Measurements from ENCODE around the gene SLITRK1. TPM values are rescaled to one million over a fixed set of nuclear protein-coding genes. Genes with fewer than 3 reads are reported as not detected.

The SLITRK1 gene, protein sequence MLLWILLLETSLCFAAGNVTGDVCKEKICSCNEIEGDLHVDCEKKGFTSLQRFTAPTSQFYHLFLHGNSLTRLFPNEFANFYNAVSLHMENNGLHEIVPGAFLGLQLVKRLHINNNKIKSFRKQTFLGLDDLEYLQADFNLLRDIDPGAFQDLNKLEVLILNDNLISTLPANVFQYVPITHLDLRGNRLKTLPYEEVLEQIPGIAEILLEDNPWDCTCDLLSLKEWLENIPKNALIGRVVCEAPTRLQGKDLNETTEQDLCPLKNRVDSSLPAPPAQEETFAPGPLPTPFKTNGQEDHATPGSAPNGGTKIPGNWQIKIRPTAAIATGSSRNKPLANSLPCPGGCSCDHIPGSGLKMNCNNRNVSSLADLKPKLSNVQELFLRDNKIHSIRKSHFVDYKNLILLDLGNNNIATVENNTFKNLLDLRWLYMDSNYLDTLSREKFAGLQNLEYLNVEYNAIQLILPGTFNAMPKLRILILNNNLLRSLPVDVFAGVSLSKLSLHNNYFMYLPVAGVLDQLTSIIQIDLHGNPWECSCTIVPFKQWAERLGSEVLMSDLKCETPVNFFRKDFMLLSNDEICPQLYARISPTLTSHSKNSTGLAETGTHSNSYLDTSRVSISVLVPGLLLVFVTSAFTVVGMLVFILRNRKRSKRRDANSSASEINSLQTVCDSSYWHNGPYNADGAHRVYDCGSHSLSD
- total RNA-seq (2013): under 0.01 TPM
- polyA plus RNA-seq (not detected), polyA minus RNA-seq (under 0.01 TPM in 1 of 2 replicates, not detected in the other), total RNA-seq (0 to 3.2 (median 0) reads per million in 11 experiments)

DNA sequence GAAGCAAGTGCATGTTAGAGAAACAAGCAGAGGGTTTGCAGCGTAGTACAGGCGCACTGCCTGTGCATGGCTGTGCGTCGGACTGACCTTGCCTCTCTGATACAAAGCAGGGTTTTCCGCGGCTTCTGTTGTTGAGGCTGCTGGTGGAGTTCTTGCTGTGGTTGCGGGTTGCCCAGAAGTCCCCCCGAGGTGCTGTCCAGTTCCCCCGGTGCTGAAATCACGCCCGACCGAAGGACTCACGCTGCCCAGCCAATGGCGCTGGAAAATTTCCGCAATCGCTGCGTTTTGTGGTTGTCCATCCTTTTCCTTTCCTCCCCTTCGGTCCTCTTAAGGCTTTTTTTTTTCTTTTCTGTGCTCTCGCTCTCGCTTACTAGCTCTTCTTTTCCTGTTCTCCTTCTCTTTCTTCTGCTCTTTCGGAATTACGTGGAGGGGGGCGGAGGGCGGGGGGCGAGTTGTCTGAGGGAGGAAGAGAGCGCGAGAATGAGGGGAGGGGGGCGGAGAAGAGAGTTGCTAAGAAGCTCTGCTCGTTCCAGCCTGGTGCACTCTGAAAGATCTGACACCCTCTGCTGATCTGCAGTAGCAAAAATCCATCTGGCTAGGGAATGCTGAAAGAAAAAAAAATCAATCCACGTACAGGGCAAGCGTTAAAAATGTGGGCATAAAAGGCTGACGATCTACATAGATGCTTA lies at the start of gene SLITRK1:
TSS of gene SLITRK1 (minus strand) at position 558 of the 689 bp plus-strand sequence. CDS start 967 bp downstream, outside the sequence.
- H3K4me3 Mint-ChIP-seq: peak within 1 kb of the TSS in 1 of 2 donors; percentile 81
- intact Hi-C loops (cut with micrococcal nuclease): no loop called here
- Histone ChIP-seq H3K9me3 (replicated peaks in 1 of 2; ENCODE audit: control insufficient read depth in 1 of 2, insufficient read depth in 1 of 2, low read length in 2 of 2) (peaks cover 7 to 23% of the 10 kb centered on the region in 2 donors), H2AFZ (ENCODE audit: insufficient read depth, low read depth, low read length, poor library complexity, severe bottlenecking) (no peak within 1 kb of the TSS), H3K4me2 (replicated peaks; ENCODE audit: extremely low read depth, low read length, poor library complexity, severe bottlenecking) (no peak within 1 kb of the TSS), H3K4me1 (ENCODE audit: control insufficient read depth in 1 of 2, insufficient read depth in 2 of 2, low read length in 2 of 2) (no peaks in the 10 kb centered on the region), H3K9ac (ENCODE audit: insufficient read depth, low read length, poor library complexity, severe bottlenecking) (no peak within 1 kb of the TSS), H4K20me1 (ENCODE audit: insufficient read depth, low read length) (no peaks in the 10 kb centered on the region), H3K4me3 (replicated peaks in 1 of 3; ENCODE audit: low read depth in 2 of 3, low read length in 3 of 3) (no peak within 1 kb of the TSS), H3K79me2 (ENCODE audit: insufficient read depth, low read length) (no peaks in the 10 kb centered on the region), H3K27me3 (ENCODE audit: control insufficient read depth in 2 of 2, insufficient read depth in 2 of 2, low read length in 2 of 2) (peaks cover 31 to 56% of the 10 kb centered on the region in 2 donors), H3K36me3 (replicated peaks in 1 of 2; ENCODE audit: control insufficient read depth in 1 of 2, insufficient read depth in 2 of 2, low read length in 2 of 2) (no peaks in the 10 kb centered on the region), H3K27ac (ENCODE audit: low read depth in 1 of 2, low read length in 2 of 2) (no peak within 1 kb of the TSS)
- peaks cover 5% of the 10 kb centered on the region for H3K4me1 Mint-ChIP-seq
- H3K36me3 Mint-ChIP-seq: no peaks in the 10 kb centered on the region
- no peak within 1 kb of the TSS for H3K27ac Mint-ChIP-seq
- TF ChIP-seq, protein P1, sequence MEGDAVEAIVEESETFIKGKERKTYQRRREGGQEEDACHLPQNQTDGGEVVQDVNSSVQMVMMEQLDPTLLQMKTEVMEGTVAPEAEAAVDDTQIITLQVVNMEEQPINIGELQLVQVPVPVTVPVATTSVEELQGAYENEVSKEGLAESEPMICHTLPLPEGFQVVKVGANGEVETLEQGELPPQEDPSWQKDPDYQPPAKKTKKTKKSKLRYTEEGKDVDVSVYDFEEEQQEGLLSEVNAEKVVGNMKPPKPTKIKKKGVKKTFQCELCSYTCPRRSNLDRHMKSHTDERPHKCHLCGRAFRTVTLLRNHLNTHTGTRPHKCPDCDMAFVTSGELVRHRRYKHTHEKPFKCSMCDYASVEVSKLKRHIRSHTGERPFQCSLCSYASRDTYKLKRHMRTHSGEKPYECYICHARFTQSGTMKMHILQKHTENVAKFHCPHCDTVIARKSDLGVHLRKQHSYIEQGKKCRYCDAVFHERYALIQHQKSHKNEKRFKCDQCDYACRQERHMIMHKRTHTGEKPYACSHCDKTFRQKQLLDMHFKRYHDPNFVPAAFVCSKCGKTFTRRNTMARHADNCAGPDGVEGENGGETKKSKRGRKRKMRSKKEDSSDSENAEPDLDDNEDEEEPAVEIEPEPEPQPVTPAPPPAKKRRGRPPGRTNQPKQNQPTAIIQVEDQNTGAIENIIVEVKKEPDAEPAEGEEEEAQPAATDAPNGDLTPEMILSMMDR (IDR thresholded peaks at IDR 0.05): no peak
- peaks cover 0 to 30% (median 12%) of the 10 kb centered on the region in 7 donors for H3K9me3 Mint-ChIP-seq
- under 1% methylated on average over 17 of the region's 32 CpGs for WGBS (ENCODE audit: insufficient coverage)
- peaks cover 61 to 65% (median 63%) of the 10 kb centered on the region in 3 donors for H3K27me3 Mint-ChIP-seq (ENCODE audit: low read depth in 3 of 3)
- DNase-seq: no peak

DNA sequence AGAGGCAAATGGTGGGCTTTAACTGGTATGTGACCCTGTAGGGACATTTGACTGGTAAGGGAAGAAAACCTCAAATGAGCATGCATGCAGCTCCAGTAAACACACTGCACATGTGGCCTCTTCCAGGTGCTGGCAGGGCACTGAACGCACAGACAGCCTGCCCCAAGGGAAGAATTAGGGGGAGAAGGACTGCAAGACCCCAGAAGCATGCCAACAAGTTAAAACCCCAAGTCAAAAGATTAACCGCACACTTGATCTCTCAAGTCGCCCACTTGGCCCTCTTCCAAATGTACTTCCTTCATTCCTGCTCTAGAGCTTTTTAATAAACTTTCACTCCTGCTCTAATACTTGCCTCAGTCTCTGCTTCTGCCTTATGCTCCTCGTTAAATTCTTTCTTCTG lies 46.9 kb upstream of the SLITRK1 start:
- Histone ChIP-seq H2AFZ (ENCODE audit: insufficient read depth, low read depth, low read length, poor library complexity, severe bottlenecking) (no peak overlapping the region), H4K20me1 (ENCODE audit: insufficient read depth, low read length) (no peaks in the 10 kb centered on the region), H3K36me3 (replicated peaks in 1 of 2; ENCODE audit: control insufficient read depth in 1 of 2, insufficient read depth in 2 of 2, low read length in 2 of 2) (no peaks in the 10 kb centered on the region), H3K79me2 (ENCODE audit: insufficient read depth, low read length) (no peaks in the 10 kb centered on the region), H3K27me3 (ENCODE audit: control insufficient read depth in 2 of 2, insufficient read depth in 2 of 2, low read length in 2 of 2) (no peaks in the 10 kb centered on the region), H3K9me3 (replicated peaks in 1 of 2; ENCODE audit: control insufficient read depth in 1 of 2, insufficient read depth in 1 of 2, low read length in 2 of 2) (peaks cover 0 to 8% of the 10 kb centered on the region in 2 donors), H3K4me3 (replicated peaks in 1 of 3; ENCODE audit: low read depth in 2 of 3, low read length in 3 of 3) (no peak overlapping the region), H3K4me2 (replicated peaks; ENCODE audit: extremely low read depth, low read length, poor library complexity, severe bottlenecking) (no peak overlapping the region), H3K27ac (ENCODE audit: low read depth in 1 of 2, low read length in 2 of 2) (no peak overlapping the region), H3K9ac (ENCODE audit: insufficient read depth, low read length, poor library complexity, severe bottlenecking) (no peak overlapping the region), H3K4me1 (ENCODE audit: control insufficient read depth in 1 of 2, insufficient read depth in 2 of 2, low read length in 2 of 2) (no peaks in the 10 kb centered on the region)
- Mint-ChIP-seq H3K4me3 (no peak overlapping the region), H3K27me3 (ENCODE audit: low read depth in 3 of 3) (no peaks in the 10 kb centered on the region), H3K36me3 (no peaks in the 10 kb centered on the region), H3K9me3 (peaks cover 0 to 9% (median 2%) of the 10 kb centered on the region in 7 donors), H3K27ac (no peak overlapping the region), H3K4me1 (no peaks in the 10 kb centered on the region)
- no peak for DNase-seq
- 18% methylated on average over 2 of the region's 4 CpGs for WGBS (ENCODE audit: insufficient coverage)
- intact Hi-C loops (cut with micrococcal nuclease): no loop called here
- TF ChIP-seq, protein P1 (IDR thresholded peaks at IDR 0.05): no peak
